Cardiac muscle cell (in vitro differentiated cells and primary cell): ENCODE results near the gene PDS5B. TPM values are rescaled to one million over a fixed set of nuclear protein-coding genes. Genes with fewer than 3 reads are reported as not detected.

Source experiments
- DNase-seq, 2 donors: peaks; one replicate each; pipeline versions ENCODE4 v3.0.0 to v3.0.0-alpha.2; 2010 to 2017; ENCODE audit warnings: low read depth in 1 of 2, low spot score in 1 of 2
- H3K27ac ChIP-seq: fragments of 200-600 bp; sonication (generic); 2 replicates; pipeline ENCODE4 v1.5.1; 2016
- H3K27me3 ChIP-seq: fragments of 200-600 bp; sonication (generic); 2 replicates; pipeline ENCODE4 v1.6.0; 2016; ENCODE audit warnings: control low read depth
- H3K36me3 ChIP-seq: fragments of 200-600 bp; sonication (generic); 2 replicates; pipeline ENCODE4 v1.5.1; 2016; ENCODE audit warnings: control low read depth
- H3K4me1 ChIP-seq: fragments of 200-600 bp; sonication (generic); 2 replicates; pipeline ENCODE4 v1.8.1; 2017; ENCODE audit warnings: low read depth, mild to moderate bottlenecking, mixed run types
- H3K4me3 ChIP-seq: fragments of 200-600 bp; sonication (generic); 2 replicates; pipeline ENCODE4 v1.5.1; 2016; ENCODE audit warnings: mild to moderate bottlenecking
- H3K9me3 ChIP-seq: fragments of 200-600 bp; sonication (generic); 2 replicates; pipeline ENCODE4 v1.5.1; 2017; ENCODE audit warnings: low read depth, mild to moderate bottlenecking, control low read depth
- CTCF ChIP-seq: IDR thresholded peaks from 2 replicates; pipeline ENCODE4 v1.5.1; 2012; ENCODE audit warnings: low read depth, mild to moderate bottlenecking, low read length
- polyA plus RNA-seq: library from polyadenylated mRNA; unstranded; fragments of >200 nt; fragmentation: Nextera tagmentation; extraction: Ambion mirVana; gene quantifications from 2 replicates; pipeline ENCODE4 v1.2.1, GENCODE V29; 2016
- total RNA-seq: library from RNA; depleted of rRNA; stranded (reverse); fragments of >200 nt; gene quantifications from 2 replicates; pipeline ENCODE4 v1.2.3, GENCODE V29; 2016

Gene PDS5B
- total and polyA plus RNA-seq, 2 experiments from 2014 or later = 18.4 to 26.2 TPM

- Histone ChIP-seq H3K27me3 (no peaks in the 10 kb centered on the region), H3K36me3 (no peaks in the 10 kb centered on the region), H3K9me3 (no peaks in the 10 kb centered on the region), H3K4me3 (no peak overlapping the region), H3K4me1 (no peaks in the 10 kb centered on the region), H3K27ac (no peak overlapping the region)
- DNase-seq = no peak
- no peak for TF ChIP-seq CTCF
Observed at GRCh38 chr13:32733690-32734089, 147.4 kb downstream of the PDS5B start.

- peak; percentile 3 to 53 for DNase-seq
- H3K4me1 ChIP-seq = no peaks in the 10 kb centered on the region
- TF ChIP-seq CTCF = no peak
- H3K27me3 ChIP-seq = no peaks in the 10 kb centered on the region
- no peak overlapping the region for H3K4me3 ChIP-seq
- no peaks in the 10 kb centered on the region for H3K9me3 ChIP-seq
- H3K27ac ChIP-seq = no peak overlapping the region
- no peaks in the 10 kb centered on the region for H3K36me3 ChIP-seq
Observed at GRCh38 chr13:32734511-32734910, 148.3 kb downstream of the PDS5B start.

- Histone ChIP-seq H3K36me3 (no peaks in the 10 kb centered on the region), H3K4me3 (no peak overlapping the region), H3K27ac (no peak overlapping the region), H3K9me3 (no peaks in the 10 kb centered on the region), H3K27me3 (no peaks in the 10 kb centered on the region), H3K4me1 (no peaks in the 10 kb centered on the region)
- no peak for TF ChIP-seq CTCF
- no peak for DNase-seq
Observed at GRCh38 chr13:32735859-32736258, 149.6 kb downstream of the PDS5B start.

GRCh38 chr13:32736648-32737047 is 150.4 kb downstream of the PDS5B start:
- H3K4me1 ChIP-seq = no peaks in the 10 kb centered on the region
- no peak overlapping the region for H3K4me3 ChIP-seq
- no peak for TF ChIP-seq CTCF
- no peaks in the 10 kb centered on the region for H3K9me3 ChIP-seq
- H3K27me3 ChIP-seq = no peaks in the 10 kb centered on the region
- H3K36me3 ChIP-seq = peaks cover under 1% of the 10 kb centered on the region
- DNase-seq = no peak
- H3K27ac ChIP-seq = no peak overlapping the region

- H3K4me1 ChIP-seq = no peaks in the 10 kb centered on the region
- peak in 1 of 2 donors; percentile 40 for DNase-seq
- no peak overlapping the region for H3K4me3 ChIP-seq
- no peak overlapping the region for H3K27ac ChIP-seq
- no peak for TF ChIP-seq CTCF
- no peaks in the 10 kb centered on the region for H3K27me3 ChIP-seq
- peaks cover 5% of the 10 kb centered on the region for H3K36me3 ChIP-seq
- H3K9me3 ChIP-seq = no peaks in the 10 kb centered on the region
Observed at GRCh38 chr13:32737111-32737571, 150.9 kb downstream of the PDS5B start.

GRCh38 chr13:32737679-32738078 is 151.4 kb downstream of the PDS5B start:
- no peak for TF ChIP-seq CTCF
- Histone ChIP-seq H3K27me3 (no peaks in the 10 kb centered on the region), H3K4me1 (no peaks in the 10 kb centered on the region), H3K36me3 (peaks cover 6% of the 10 kb centered on the region), H3K4me3 (no peak overlapping the region), H3K9me3 (no peaks in the 10 kb centered on the region), H3K27ac (no peak overlapping the region)
- no peak for DNase-seq
